Measurements from ENCODE around the gene FAM181A.

FAM181A gene

DNA sequence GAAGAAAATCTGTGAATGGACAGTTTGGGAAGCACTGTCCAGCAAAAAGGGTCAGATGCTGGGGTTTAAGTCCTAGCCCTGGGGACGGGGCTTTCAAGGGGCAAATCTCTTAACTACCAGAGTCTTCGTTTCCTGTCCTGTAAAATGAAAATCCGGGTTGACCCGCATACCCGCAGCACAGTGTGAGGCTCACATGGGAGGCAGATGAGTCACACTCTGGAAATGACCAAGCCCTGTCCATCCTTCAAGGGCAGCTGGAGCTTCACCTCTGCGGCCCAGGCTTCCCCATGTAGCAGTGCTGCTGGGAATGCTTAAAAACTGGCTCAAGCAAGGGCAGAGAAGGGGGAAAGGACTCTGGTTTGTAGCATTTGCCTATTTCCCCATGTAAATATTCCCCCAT, 19.0 kb downstream of the FAM181A start:
- DNase-seq (ENCODE audit: low spot score) = no peak
- TF ChIP-seq CTCF (IDR thresholded peaks at IDR 0.05; ENCODE audit: extremely low read depth, insufficient read depth, missing control alignments) = no peak
- in situ Hi-C loops (cut with MboI; ENCODE audit: low pct_unique_long_range_greater_than_20kb, low sequenced_read_pairs, unreplicated experiment) = no loop called here

- in situ Hi-C loops (cut with MboI; ENCODE audit: low pct_unique_long_range_greater_than_20kb, low sequenced_read_pairs, unreplicated experiment) = no loop called here
- DNase-seq (ENCODE audit: low spot score) = no peak
- TF ChIP-seq CTCF (IDR thresholded peaks at IDR 0.05; ENCODE audit: extremely low read depth, insufficient read depth, missing control alignments) = no peak
These were observed 19.5 kb downstream of the FAM181A start for GRCh38 chr14:93946541-93947090.

GRCh38 chr14:93947282-93947681, 20.1 kb downstream of the FAM181A start:
- in situ Hi-C loops (cut with MboI; ENCODE audit: low pct_unique_long_range_greater_than_20kb, low sequenced_read_pairs, unreplicated experiment) = no loop called here
- TF ChIP-seq CTCF (IDR thresholded peaks at IDR 0.05; ENCODE audit: extremely low read depth, insufficient read depth, missing control alignments) = no peak
- no peak for DNase-seq (ENCODE audit: low spot score)

GRCh38 chr14:93949511-93950075, 22.4 kb downstream of the FAM181A start:
- no peak for TF ChIP-seq CTCF (IDR thresholded peaks at IDR 0.05; ENCODE audit: extremely low read depth, insufficient read depth, missing control alignments)
- in situ Hi-C loops (cut with MboI; ENCODE audit: low pct_unique_long_range_greater_than_20kb, low sequenced_read_pairs, unreplicated experiment) = loop anchor here (25.0 kb wide), 1 partner anchor 1563 kb away; the partner anchor contains the start of gene SYNE3
- DNase-seq (ENCODE audit: low spot score) = no peak

- DNase-seq (ENCODE audit: low spot score) = no peak
- TF ChIP-seq CTCF (IDR thresholded peaks at IDR 0.05; ENCODE audit: extremely low read depth, insufficient read depth, missing control alignments) = no peak
- in situ Hi-C loops (cut with MboI; ENCODE audit: low pct_unique_long_range_greater_than_20kb, low sequenced_read_pairs, unreplicated experiment) = loop anchor here (25.0 kb wide), 1 partner anchor 1561 kb away; the partner anchor contains the start of gene SYNE3
These were observed 23.9 kb downstream of the FAM181A start for GRCh38 chr14:93950948-93951634.

GRCh38 chr14:93951635-93952540, 24.7 kb downstream of the FAM181A start:
- DNase-seq (ENCODE audit: low spot score) = no peak
- in situ Hi-C loops (cut with MboI; ENCODE audit: low pct_unique_long_range_greater_than_20kb, low sequenced_read_pairs, unreplicated experiment) = loop anchor here (25.0 kb wide), 1 partner anchor 1560 kb away; the partner anchor contains the start of gene SYNE3
- TF ChIP-seq CTCF (IDR thresholded peaks at IDR 0.05; ENCODE audit: extremely low read depth, insufficient read depth, missing control alignments) = no peak
